ENCODE results near the gene SLN.

SLN gene

DNA sequence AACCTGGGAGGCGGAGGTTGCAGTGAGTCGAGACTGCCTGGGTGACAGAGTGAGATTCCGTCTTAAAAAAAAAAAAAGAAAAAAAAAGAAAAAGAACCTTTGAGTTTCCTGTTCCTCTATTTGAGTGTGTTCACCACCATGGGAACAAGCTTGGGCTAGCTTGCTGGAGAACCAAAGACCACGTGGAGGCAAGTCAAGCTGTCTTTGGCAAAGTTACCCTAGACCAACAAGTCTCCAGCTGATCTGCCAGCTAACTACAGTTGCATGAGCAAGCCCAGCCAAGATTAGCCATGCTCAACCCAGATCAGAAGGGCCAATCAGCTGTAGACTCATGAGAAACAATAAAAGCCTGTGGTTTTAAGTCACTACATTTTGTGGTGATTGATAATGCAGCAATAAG, 29.7 kb downstream of the SLN start:
- no peak for DNase-seq

DNA sequence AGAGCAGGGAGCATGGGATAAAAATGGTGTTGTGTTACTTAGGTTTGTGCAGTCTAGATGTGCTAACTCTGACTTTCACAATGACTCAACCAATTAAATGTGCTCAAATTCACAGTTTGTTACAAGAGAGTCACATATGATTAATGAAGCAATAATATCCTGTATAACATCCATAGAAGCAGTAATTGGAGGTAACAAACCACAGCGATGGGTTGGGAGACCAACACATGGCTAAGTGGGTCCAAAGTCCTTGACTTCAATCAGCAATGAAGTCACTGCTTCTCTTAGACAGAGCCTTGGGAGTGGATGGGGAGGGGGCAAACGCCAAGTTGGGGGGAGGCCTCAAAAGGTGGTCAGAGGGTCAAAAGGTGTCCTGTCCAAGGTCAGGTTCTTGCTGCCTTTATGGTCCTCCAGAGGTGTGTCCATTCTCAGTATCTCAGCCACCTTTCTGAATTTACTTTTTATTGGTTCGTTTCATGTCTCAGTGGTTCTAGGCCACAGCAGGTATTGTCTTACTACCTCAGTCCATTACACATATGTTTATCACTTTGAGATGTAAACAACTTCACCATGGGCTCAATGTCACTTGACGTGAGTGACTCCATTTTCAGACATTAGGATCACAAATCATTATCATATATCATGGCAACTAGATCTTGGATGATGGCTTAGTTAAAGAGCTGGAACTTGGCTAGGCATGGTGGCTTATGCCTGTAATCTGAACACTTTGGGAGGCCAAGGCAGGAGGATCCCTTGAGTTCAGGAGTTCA, 32.4 kb downstream of the SLN start:
- DNase-seq = no peak

DNA sequence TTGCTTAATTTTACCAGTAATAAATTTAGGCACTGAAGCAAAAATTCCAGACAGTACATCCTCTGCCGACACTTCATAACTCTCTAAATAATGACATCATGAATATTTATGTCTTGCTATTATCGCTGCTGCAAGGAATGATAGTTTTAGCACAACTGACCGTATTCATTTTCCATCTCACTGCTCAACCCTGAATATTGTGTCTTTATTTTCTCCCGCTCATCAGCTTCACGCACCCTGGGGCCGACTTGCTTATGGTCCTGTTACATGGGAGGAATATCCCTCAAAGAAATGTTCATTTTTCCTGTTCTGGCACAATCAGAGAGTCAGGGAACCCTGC, 33.3 kb downstream of the SLN start:
- no peak for DNase-seq

DNA sequence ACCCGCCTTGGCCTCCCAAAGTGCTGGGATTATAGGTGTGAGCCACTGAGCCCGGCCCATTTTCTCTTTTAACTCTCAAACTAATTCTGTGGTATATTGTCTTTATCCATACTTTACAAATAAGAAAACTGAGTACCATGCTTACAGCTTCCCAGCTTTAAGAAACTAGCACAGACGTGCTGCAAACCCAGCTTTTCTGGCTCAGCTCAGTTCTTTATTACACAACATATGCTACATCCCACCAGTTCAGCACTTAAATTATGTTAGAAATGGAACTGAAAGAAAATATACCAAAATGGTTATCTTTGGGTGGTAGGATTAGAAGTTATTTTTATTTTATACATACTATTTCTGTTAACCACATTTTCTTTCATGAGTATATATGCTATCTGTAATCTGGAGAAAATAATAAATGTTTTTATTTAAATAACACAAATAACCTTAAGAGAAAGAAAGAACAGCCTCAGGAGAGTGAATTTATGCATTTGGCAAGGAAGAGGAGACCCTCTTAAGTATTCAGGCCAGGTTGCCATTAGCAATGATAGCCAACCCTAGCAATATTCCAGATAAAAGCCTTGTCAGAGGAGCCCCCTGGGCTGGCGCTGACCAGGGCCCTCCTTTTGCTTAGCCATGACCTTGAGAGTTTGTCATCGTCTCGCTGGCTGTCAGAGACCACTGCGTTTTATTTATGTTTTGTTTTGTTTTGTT, 33.8 kb downstream of the SLN start:
- no peak for DNase-seq

DNA sequence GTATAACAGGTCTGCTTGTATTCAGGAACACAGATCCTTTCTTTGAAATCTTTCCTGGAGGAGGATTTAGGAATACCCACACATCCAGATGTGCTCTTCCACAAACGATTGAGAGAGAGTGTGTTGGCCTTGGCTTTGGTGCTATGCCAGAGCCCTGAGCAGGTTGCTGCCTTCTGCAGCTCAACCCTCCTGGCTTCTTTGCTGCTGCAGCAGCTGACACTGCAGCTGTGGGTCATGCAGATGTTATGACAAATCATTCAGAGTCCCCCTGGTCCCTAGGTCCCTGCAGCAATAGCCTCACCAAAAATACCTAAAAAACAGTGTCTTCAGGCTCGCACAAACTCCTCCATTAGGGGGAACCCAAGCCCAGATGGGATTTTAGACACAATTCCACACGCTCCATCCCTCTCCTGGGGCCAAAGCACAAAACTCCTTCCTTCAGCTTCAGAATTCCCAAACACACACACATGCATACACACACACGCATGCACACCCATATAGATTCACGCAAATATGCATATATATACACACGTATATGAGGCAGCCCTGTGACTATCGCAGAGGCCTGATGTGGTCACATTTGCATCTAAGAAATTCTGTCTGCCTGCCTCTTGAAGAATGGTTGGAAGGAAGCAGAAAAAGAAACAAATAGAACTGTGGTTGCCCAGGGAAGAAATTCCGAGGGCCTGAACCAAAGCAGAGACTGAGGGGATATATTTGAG, 35.4 kb downstream of the SLN start:
- DNase-seq = no peak

DNA sequence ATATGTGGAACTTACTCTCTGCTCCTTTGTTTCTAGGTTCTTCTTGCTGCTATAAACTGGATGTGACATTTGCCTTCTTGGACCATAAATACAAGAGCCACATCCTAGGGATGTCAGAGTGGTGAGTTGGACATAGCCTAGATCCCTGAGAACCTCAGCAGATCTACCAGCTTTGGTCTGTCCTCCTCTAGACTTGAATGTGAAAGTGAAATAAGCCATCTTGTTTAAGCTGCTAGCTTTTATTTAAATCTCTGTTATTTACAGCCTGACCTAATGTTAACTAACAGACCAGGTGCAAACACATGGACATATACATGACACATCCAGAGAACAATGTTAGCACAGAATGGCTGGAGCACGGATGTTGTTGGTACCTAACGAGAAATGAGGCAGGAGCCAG, 36.0 kb downstream of the SLN start:
- no peak for DNase-seq

DNA sequence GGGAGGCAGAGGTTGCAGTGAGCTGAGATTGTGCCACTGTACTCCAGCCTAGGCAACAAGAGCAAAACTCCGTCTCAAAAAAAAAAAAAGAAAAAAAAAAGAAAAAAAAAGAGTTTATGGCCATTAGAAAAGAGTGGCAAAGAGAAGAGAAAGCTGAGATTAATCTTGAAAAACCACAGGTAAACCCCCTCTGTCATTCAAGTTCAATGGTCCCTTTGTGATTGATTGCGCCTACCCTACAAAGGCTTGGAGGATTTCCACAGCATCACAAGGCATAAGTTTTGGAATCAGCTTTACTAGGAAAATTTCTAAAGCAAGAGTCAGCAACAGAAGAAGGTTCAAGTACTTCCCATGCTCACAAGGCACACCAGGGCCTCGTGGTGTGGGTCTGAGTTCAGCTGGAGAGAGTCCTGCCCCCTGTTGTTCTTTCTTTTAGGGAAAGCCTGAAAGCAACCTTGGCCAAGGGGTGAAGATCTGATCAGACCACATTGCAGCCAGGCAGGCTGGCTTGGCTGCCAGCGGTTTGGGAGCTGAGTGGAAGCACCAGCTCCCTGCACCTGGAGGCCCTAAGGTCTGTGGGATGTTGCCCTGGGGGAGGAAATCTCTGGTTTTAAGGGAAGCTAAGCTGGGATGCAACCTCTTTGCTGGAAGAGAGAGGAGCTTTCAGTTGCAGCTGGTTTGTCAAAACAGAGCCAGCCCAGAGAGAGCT, 41.8 kb downstream of the SLN start:
- no peak for DNase-seq

DNA sequence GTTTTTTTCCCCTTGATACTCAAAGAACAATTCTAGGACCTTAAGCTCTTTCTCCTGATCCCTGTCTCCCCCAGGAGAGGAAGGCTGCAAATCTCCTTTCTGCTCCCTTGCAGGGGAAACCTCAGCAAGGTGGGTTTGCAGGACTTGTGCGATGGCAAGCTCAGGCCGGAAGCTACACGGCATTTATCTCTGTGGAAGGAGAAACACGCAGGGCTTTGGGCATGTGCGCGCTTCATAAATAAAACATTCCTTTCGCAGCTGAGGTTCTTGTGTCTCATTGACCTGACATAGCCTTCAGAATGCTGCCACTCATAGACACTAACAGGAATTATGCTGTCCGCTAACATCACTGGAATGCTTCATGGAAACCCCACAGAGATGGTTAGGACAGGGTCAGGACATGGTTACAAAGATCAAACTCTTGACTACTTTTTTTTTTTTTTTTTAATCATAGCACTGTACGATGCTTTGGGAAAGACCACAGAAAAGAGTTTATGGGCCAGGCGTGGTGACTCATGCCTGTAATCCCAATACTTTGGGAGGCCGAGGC, 42.6 kb downstream of the SLN start:
- DNase-seq = no peak

DNA sequence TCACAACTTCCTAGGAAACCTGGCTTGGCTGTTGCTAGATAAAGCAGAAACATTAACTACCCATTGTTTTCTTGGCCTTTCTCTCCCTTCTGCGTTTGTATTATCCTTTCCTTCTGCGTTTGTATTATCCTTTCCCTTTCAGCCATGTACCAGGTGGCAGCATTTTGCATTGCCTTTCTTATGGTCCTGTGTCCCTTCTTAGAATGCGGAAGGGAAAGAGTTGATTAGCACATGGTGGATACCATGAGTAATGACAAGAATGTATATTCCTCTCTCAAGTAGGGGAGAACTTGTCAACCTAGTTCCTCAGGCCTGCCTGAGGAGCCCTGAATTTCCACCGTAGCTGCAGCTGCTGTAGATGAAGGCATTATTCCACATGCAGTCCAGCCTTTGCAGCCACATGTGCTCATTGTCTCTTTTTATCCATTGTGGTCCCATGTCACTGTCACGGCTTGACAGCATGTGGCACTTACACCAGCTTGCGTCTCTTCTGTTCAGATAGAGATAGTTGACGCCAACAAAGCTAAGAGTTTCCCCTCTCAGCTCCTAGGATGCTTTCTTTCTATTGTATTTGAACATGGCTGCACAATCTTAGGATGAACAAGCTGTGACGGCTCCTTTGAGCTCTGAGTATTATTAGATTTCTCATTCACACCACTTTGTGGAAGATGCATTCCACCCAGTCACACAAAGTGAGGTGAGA, 44.8 kb downstream of the SLN start:
- DNase-seq = no peak

DNA sequence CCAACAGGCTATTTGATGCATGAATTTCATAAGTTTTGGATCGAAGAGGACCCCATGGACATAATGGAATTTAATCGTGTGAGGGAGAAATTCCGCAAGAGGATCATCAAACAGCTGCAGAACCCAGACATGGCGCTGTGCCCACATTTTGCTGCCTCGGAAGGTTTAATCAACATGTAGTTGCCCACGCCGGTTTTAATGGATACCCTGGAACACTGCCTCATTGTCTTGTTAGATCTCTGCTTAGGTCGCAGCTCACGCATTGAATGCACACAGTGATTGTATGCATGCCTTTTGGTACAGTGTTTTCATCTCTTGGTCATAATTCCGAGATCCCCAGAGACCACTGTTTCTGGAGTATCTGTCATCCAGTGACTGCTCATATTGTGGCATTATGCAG, 46.8 kb downstream of the SLN start:
- no peak for DNase-seq

DNA sequence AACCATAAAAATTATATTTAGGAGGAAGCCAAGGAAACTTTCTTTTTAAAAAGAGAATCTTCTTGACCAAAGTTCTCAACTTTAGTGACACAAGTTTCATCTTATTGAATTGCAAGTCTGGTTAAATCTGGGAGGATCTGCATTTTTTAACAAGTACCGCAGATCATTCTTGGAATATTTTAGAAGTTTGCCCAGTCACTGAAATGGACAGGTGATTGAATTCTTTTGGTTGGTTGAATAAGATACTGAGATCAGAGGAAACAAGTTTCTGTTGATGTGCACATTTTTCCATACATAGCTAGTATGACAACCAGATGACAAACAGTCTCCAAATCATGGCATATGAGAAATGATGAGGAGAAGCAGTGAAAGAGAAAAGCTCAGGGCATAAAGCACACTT, 50.2 kb downstream of the SLN start:
- no peak for DNase-seq

DNA sequence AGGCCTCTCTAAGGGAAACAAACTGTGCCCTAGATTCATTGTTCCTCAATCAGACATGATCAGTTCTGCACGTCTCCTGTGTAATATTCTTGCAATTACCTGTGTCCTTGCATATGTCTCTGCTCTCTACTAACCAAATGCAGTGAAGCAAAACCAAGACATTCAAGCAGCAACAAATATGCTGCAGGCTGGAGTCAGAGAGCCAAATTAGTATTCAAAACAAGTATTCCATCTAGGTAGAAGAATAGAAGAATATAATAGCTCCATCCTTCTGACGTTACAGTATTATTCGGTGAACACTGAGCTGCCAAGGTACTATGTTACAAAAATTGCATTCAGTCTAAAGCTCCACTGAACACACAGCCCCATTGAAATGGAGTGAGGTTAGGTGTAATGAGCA, 51.8 kb downstream of the SLN start:
- no peak for DNase-seq

DNA sequence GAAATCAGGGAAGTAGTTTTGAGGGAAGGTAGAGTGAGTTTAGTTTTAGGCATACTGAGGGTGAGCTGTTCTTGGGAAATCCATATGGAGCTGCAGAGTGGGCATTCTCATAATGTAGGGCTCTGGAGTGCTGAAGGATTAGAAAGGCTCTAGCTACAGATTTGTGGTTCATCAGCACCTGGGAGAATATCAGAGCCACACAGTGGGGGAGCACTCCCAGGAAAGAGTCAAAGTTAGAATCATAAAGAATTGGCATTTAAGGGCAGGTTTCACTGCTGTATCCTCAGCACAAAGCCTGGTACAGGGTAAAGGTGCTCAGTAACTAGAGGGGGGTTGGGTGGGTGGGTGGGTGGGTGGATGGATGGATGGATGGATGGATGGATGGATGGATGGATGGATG, 52.5 kb downstream of the SLN start:
- no peak for DNase-seq
